HEK293T (cell line): ENCODE results near the gene CIC.

Experiments
- CTCF ChIA-PET: fragments of 350-600 bp; formaldehyde crosslinking; extraction: SDS; loops from one replicate; lab custom pipeline; 2021; ENCODE audit warnings: antibody characterized with exemption, inconsistent platforms; lab: Yijun Ruan, JAX
- POLR2A ChIA-PET: fragments of 350-600 bp; formaldehyde crosslinking; extraction: SDS; loops from one replicate; lab custom pipeline; 2020; ENCODE audit warnings: antibody characterized with exemption, inconsistent platforms; lab: Yijun Ruan, JAX
- DNase-seq: peaks from one replicate; pipeline ENCODE4 v3.0.0; 2012; ENCODE audit warnings: mixed read lengths; ENCODE audit errors: extremely low spot score
- ARNT ChIP-seq: fragments of 450-650 bp; IDR thresholded peaks from 2 replicates; pipeline ENCODE4 v1.6.1; 2017; ENCODE audit warnings: mild to moderate bottlenecking
- BHLHE40 ChIP-seq: fragments of 450-650 bp; IDR thresholded peaks from 2 replicates; pipeline ENCODE4 v1.6.1; 2016; ENCODE audit warnings: mild to moderate bottlenecking, moderate library complexity, borderline replicate concordance
- CTBP1 ChIP-seq: fragments of 450-650 bp; IDR thresholded peaks from 2 replicates; pipeline ENCODE4 v1.6.1; 2016; ENCODE audit warnings: borderline replicate concordance
- ELF4 ChIP-seq: fragments of 450-650 bp; IDR thresholded peaks from 2 replicates; pipeline ENCODE4 v1.6.1; 2017; ENCODE audit warnings: antibody characterized with exemption
- FOXA1 ChIP-seq: fragments of 450-650 bp; IDR thresholded peaks from 2 replicates; pipeline ENCODE4 v1.6.1; 2016; ENCODE audit warnings: mild to moderate bottlenecking
- FOXK2 ChIP-seq: fragments of 450-650 bp; IDR thresholded peaks from 2 replicates; pipeline ENCODE4 v1.6.1; 2016; ENCODE audit warnings: mild to moderate bottlenecking
- FOXM1 ChIP-seq: fragments of 450-650 bp; IDR thresholded peaks from 2 replicates; pipeline ENCODE4 v1.6.1; 2017; ENCODE audit warnings: mild to moderate bottlenecking, borderline replicate concordance
- HDGF ChIP-seq: fragments of 450-650 bp; IDR thresholded peaks from 2 replicates; pipeline ENCODE4 v1.6.1; 2017; ENCODE audit warnings: antibody characterized with exemption, borderline replicate concordance
- L3MBTL2 ChIP-seq: fragments of 450-650 bp; conservative IDR thresholded peaks from 2 replicates; pipeline ENCODE4 v1.6.1; 2016; ENCODE audit warnings: mild to moderate bottlenecking
- LEF1 ChIP-seq: fragments of 450-650 bp; IDR thresholded peaks from 2 replicates; pipeline ENCODE4 v1.6.1; 2017; ENCODE audit warnings: mild to moderate bottlenecking, borderline replicate concordance
- NFRKB ChIP-seq: fragments of 450-650 bp; IDR thresholded peaks from 2 replicates; pipeline ENCODE4 v1.6.1; 2016; ENCODE audit warnings: mild to moderate bottlenecking, moderate library complexity
- SP1 ChIP-seq: fragments of 450-650 bp; IDR thresholded peaks from 2 replicates; pipeline ENCODE4 v1.6.1; 2017
- SUZ12 ChIP-seq: fragments of 450-650 bp; IDR thresholded peaks from 2 replicates; pipeline ENCODE4 v1.6.1; 2016; ENCODE audit warnings: mild to moderate bottlenecking
- TARDBP ChIP-seq: fragments of 450-650 bp; IDR thresholded peaks from 2 replicates; pipeline ENCODE4 v1.6.1; 2016
- ZNF384 ChIP-seq: fragments of 450-650 bp; IDR thresholded peaks from 2 replicates; pipeline ENCODE4 v1.6.1; 2016
- TF ChIP-seq, protein P1 (sequence below): fragments of 450-650 bp; IDR thresholded peaks from 2 replicates; pipeline ENCODE4 v1.6.1; 2016

CIC gene

DNA sequence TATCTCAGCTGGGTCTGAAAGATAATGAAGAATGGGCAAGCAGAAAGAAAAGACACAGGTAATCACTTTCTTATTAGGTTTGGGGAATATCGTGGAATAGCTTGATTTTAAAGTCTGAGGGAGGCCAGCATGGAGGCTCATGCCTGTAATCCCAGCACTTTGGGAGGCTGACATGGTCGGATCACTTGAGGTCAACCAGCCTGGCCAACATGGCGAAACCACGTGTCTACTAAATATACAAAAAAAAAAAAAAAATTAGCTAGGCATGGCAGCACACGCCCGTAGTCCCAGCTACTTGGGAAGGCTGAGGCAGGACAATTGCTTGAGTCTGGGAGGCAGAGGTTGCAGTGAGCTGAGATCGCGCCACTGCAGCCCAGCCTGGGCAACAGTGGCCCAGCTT, 34.8 kb downstream of the CIC start:
- no peak for TF ChIP-seq CTBP1
- TF ChIP-seq HDGF = no peak
- no peak for TF ChIP-seq ZNF384
- no peak for TF ChIP-seq ELF4
- TF ChIP-seq LEF1 = no peak
- no peak for TF ChIP-seq L3MBTL2
- no peak for TF ChIP-seq FOXM1
- no peak for TF ChIP-seq TARDBP
- no peak for TF ChIP-seq BHLHE40
- no peak for TF ChIP-seq FOXK2
- no peak for TF ChIP-seq ARNT
- TF ChIP-seq, protein P1, sequence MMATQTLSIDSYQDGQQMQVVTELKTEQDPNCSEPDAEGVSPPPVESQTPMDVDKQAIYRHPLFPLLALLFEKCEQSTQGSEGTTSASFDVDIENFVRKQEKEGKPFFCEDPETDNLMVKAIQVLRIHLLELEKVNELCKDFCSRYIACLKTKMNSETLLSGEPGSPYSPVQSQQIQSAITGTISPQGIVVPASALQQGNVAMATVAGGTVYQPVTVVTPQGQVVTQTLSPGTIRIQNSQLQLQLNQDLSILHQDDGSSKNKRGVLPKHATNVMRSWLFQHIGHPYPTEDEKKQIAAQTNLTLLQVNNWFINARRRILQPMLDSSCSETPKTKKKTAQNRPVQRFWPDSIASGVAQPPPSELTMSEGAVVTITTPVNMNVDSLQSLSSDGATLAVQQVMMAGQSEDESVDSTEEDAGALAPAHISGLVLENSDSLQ = no peak
- no peak for TF ChIP-seq SUZ12
- TF ChIP-seq FOXA1 = no peak
- no peak for DNase-seq
- ChIA-PET POLR2A (interaction anchor here (0.7 to 2.0 kb wide), 3 partner anchors 21 to 62 kb away, joined by 3 to 5 read pairs (median 3); no protein-coding TSS in a partner anchor), CTCF (interaction anchor here (0.6 to 1.0 kb wide), 2 partner anchors 16 to 58 kb away, joined by 3 read pairs; no protein-coding TSS in a partner anchor)

DNA sequence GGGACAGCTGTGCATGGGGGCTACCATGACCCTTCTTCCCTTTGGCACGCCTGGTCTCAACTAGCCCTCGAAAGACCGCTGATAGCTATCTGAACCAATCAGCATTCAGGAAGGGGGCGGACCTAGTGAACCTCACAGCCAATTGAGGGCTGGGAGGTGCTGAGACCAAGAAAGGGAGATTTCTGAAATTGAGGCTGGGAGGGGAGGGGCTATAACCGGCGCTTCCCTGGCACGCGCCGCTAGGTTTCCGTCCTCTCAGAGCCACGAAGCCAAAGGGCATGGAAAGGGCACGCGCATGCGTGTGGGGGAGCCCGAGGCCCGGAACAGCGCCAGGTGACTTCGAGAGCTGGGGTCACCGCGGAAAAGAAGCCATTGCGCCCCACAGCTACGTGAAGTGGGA, 37.6 kb downstream of the CIC start:
- no peak for TF ChIP-seq SUZ12
- TF ChIP-seq FOXK2 = no peak
- TF ChIP-seq, protein P1 = peak; percentile 37; the same call in 1 of the 2 replicates
- DNase-seq = no peak
- POLR2A ChIA-PET = no interaction called here
- CTCF ChIA-PET = no interaction called here

DNA sequence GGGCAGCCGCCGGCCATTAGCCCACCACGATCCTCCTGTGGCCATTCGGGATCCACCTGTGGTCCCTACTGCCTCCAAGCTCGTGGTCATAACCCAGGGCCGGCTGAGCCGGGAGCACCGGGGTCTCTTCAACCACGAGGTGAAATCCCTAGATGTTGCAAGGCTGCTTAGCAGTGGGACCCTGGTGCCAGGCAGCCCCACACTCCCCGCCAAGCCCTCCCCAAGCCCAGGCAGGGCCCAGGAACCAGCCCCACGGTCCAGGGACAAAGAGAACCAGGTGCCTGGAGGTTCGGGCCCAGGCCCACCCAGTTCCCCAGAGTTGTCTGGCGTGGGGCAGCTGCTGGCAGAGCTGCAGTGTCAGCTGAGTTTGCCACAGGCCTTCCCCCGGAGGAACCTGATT, 40.6 kb downstream of the CIC start:
- POLR2A ChIA-PET = no interaction called here
- CTCF ChIA-PET = no interaction called here
- TF ChIP-seq HDGF (no peak), SP1 (no peak)
- no peak for DNase-seq

DNA sequence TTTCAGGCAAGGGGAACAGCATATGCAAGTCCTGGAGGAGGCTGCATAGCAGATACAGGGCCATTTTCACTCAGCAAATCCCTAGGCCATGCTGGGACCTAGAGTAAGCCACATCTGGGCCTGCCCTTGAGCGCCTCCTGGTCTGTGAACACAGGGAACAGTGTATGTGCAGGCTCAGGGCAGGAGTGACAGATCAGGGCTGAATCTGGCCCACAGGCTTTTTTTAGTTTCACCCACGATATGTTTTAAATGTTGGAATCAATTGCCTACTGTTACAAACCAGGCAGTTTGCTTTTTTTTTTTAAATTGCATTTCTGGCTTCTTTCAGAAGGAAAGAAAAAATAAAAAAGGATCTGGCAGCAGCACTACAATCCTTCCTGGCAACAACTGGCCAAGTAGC, 42.6 kb downstream of the CIC start:
- DNase-seq = peak; percentile 31
- ChIA-PET POLR2A (interaction anchor here (1.7 kb wide), 1 partner anchor 85 kb away, joined by 4 read pairs; no protein-coding TSS in a partner anchor), CTCF (interaction anchor here (0.7 kb wide), 2 partner anchors 29 to 68 kb away, joined by 3 read pairs; no protein-coding TSS in a partner anchor)
- TF ChIP-seq ZNF384 (no peak), LEF1 (no peak), FOXM1 (no peak), CTBP1 (no peak), SUZ12 (no peak)

DNA sequence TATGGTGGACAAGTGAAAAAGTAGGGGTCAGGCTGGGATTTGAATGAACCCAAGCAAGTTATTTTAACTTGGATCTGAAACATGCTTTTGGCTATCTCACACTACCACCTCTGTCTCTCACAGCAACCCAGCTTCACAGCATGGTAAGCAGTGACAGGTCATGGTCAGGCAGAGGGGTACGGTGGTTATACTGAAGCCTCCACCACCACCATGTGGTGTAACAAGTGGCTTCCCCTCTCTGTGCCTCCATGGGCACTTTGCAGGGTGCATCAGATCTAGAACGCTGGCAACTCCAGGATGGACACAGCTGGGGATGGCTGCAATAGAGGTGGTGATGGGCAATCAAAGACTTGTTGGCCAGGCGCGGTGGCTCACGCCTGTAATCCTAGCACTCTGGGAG, 43.3 kb downstream of the CIC start:
- CTCF ChIA-PET = interaction anchor here (0.7 kb wide), 2 partner anchors 30 to 69 kb away, joined by 3 read pairs; no protein-coding TSS in a partner anchor
- POLR2A ChIA-PET = interaction anchor here (1.7 kb wide), 1 partner anchor 84 kb away, joined by 4 read pairs; no protein-coding TSS in a partner anchor
- TF ChIP-seq, protein P1 = no peak
- TF ChIP-seq CTBP1 = no peak
- no peak for DNase-seq

DNA sequence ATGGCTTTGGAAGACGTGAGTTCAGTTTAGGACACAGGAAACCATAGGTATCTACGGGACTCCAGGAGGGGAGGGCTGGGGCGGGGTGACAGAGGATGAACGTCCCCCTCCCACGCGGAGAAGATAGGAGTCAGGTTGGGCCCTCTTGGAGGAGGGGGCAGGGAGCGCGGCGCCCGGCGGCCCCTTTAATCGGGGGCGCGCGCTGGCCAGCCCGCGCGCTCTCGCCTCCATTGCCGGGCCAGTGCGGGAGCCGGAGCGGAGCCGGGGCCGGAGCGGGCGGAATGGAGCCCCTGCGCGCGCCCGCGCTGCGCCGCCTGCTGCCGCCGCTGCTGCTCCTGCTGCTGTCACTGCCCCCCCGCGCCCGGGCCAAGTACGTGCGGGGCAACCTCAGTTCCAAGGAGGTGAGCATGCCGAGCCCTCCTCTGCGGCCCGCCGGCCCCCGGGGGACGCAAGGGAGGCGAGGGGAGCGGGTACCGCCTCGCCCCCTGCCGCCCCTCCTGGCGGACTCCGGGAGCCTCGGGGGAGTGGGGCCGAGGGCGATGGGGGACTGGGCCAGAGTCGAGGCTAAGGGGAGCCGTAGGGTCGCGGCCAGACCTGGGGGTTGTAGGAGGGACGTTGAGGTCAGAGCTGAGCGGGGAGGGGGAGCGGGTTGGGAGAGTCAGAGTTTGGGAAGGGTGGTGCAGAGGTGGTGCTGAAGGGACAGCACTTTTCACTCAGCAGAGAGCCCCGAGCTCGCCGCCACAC, 44.2 kb downstream of the CIC start, which contains the start of gene TMEM145:
TSS of gene TMEM145 (plus strand) at position 214 of the 744 bp plus-strand sequence. CDS start at position 282, 68 bp downstream.
- POLR2A ChIA-PET = interaction anchor here (0.7 to 1.7 kb wide), 3 partner anchors 70 to 83 kb away, joined by 3 to 4 read pairs (median 4); no protein-coding TSS in a partner anchor
- no peak for TF ChIP-seq ARNT
- TF ChIP-seq HDGF = no peak
- TF ChIP-seq, protein P1 = no peak
- no peak for TF ChIP-seq SP1
- TF ChIP-seq BHLHE40 = no peak
- TF ChIP-seq FOXM1 = peak; percentile 72; the same call in 1 of the 2 replicates
- no peak for TF ChIP-seq LEF1
- TF ChIP-seq SUZ12 = no peak
- TF ChIP-seq FOXA1 = no peak
- no peak for TF ChIP-seq FOXK2
- TF ChIP-seq L3MBTL2 = peak; percentile 40
- TF ChIP-seq NFRKB = no peak
- no peak for TF ChIP-seq TARDBP
- no peak for TF ChIP-seq CTBP1
- DNase-seq = peak; percentile 81
- CTCF ChIA-PET = no interaction called here
